Fibroblast of lung (primary cell): ENCODE data around the gene PPFIBP1. TPM values are rescaled to one million over a fixed set of nuclear protein-coding genes. Genes with fewer than 3 reads are reported as not detected.

Experiments used
- DNase-seq, 2 donors: peaks; one replicate each; pipeline versions ENCODE4 v3.0.0 to v3.0.0-alpha.2; 2010; ENCODE audit warnings: low read depth in 2 of 2
- H2AFZ ChIP-seq: 2 replicates; pipeline ENCODE4 v1.5.1; 2012; ENCODE audit warnings: low read length, control low read depth, inconsistent platforms
- H3K27ac ChIP-seq: 2 replicates; pipeline ENCODE4 v1.5.1; 2011; ENCODE audit warnings: low read length, control low read depth; ENCODE audit not compliant: insufficient read depth
- H3K27me3 ChIP-seq: 2 replicates; pipeline ENCODE4 v1.5.1; 2011; ENCODE audit warnings: mild to moderate bottlenecking, low read length; ENCODE audit not compliant: control insufficient read depth, insufficient read depth
- H3K36me3 ChIP-seq: 2 replicates; pipeline ENCODE4 v1.5.1; 2011; ENCODE audit warnings: low read length; ENCODE audit not compliant: control insufficient read depth, insufficient read depth
- H3K4me1 ChIP-seq: 2 replicates; pipeline ENCODE4 v1.5.1; 2011; ENCODE audit warnings: low read length; ENCODE audit not compliant: control insufficient read depth, insufficient read depth; ENCODE audit errors: extremely low read depth
- H3K4me2 ChIP-seq: 2 replicates; pipeline ENCODE4 v1.5.1; 2011; ENCODE audit warnings: low read length, control low read depth; ENCODE audit not compliant: insufficient read depth; ENCODE audit errors: extremely low read depth
- H3K4me3 ChIP-seq, 4 experiments: fragments of 200-600 bp in 1 of 4; sonication (generic) in 1 of 4; replicated peaks in 1 of 4; 2 replicates each; pipeline ENCODE4 v1.5.1; 2011 to 2016; ENCODE audit warnings: low read length in 4 of 4, low read depth in 3 of 4, mild to moderate bottlenecking in 3 of 4, control low read depth in 2 of 4, inconsistent platforms in 1 of 4, mixed read lengths in 1 of 4; ENCODE audit not compliant: insufficient read depth in 1 of 4; ENCODE audit errors: control extremely low read depth in 1 of 4
- H3K79me2 ChIP-seq: 2 replicates; pipeline ENCODE4 v1.5.1; 2012; ENCODE audit warnings: mild to moderate bottlenecking, low read length, inconsistent platforms; ENCODE audit not compliant: control insufficient read depth, insufficient read depth
- H3K9ac ChIP-seq: 2 replicates; pipeline ENCODE4 v1.5.1; 2011; ENCODE audit warnings: mild to moderate bottlenecking, low read length, control low read depth; ENCODE audit not compliant: insufficient read depth
- H3K9me3 ChIP-seq: 2 replicates; pipeline ENCODE4 v1.5.1; 2012; ENCODE audit warnings: low read depth, low read length; ENCODE audit not compliant: control insufficient read depth, insufficient read depth
- H4K20me1 ChIP-seq: 2 replicates; pipeline ENCODE4 v1.5.1; 2011; ENCODE audit warnings: low read length; ENCODE audit not compliant: control insufficient read depth, insufficient read depth; ENCODE audit errors: extremely low read depth
- CTCF ChIP-seq, 2 donors: IDR thresholded peaks in 1 of 2; conservative IDR thresholded peaks in 1 of 2; 1 replicate in 1 of 2; 2 replicates in 1 of 2; pipeline ENCODE4 v1.5.1; 2011 to 2012; ENCODE audit warnings: low read length in 2 of 2, control low read depth in 1 of 2, inconsistent platforms in 1 of 2, low read depth in 1 of 2, mild to moderate bottlenecking in 1 of 2
- EZH2 ChIP-seq: IDR thresholded peaks from 2 replicates; pipeline ENCODE4 v1.5.1; 2012; ENCODE audit warnings: low read length, control low read depth, mild to moderate bottlenecking; ENCODE audit errors: missing control alignments
- polyA plus RNA-seq, 2 donors: library from polyadenylated mRNA; depleted of rRNA in 1 of 2; stranded (reverse) in 1 of 2; unstranded in 1 of 2; fragments of >200 nt; gene quantifications; 2 replicates each; pipeline ENCODE4 v1.2.1, GENCODE V29; 2011 to 2012; ENCODE audit warnings: missing spikeins in 1 of 2
- total RNA-seq: library from RNA; depleted of rRNA; stranded (reverse); fragments of >200 nt; gene quantifications from 2 replicates; pipeline ENCODE4 v1.2.1, GENCODE V29; 2014

The PPFIBP1 gene
- total and polyA plus RNA-seq, 2 donors (not counting 1 experiment from before 2014, with no cell fraction given), result 65.1 to 93.0 TPM

- peaks cover 50% of the 10 kb centered on the region for H3K79me2 ChIP-seq
- H2AFZ ChIP-seq, result no peak overlapping the region
These were observed 459 bp downstream of the PPFIBP1 start for GRCh38 chr12:27524494-27524835.

GRCh38 chr12:27524839-27525753 is 1.1 kb downstream of the PPFIBP1 start:
- Histone ChIP-seq H3K27me3 (no peaks in the 10 kb centered on the region), H3K4me1 (peaks cover 6% of the 10 kb centered on the region), H3K36me3 (no peaks in the 10 kb centered on the region), H3K4me2 (peak overlapping the region; percentile 86), H4K20me1 (no peaks in the 10 kb centered on the region), H3K9ac (peak overlapping the region; percentile 79), H3K79me2 (peaks cover 56% of the 10 kb centered on the region), H3K4me3 (peak overlapping the region; percentile 82 to 93 (median 84)), H3K9me3 (no peaks in the 10 kb centered on the region), H3K27ac (peak overlapping the region; percentile 89), H2AFZ (no peak overlapping the region)
- DNase-seq, result peak; percentile 73 to 85
- TF ChIP-seq CTCF (conservative IDR thresholded peaks at IDR 0.05 in 1 of 2, IDR thresholded peaks at IDR 0.05 in 1 of 2; ENCODE audit: low read depth in 1 of 2, low read length in 2 of 2) (peak in 1 of 2 donors; percentile 4), EZH2 (no peak)

More at GRCh38 chr12:27524494-27524835, 459 bp downstream of the PPFIBP1 start:
- DNase-seq, result no peak
- H3K27me3 ChIP-seq, result no peaks in the 10 kb centered on the region
- peaks cover 6% of the 10 kb centered on the region for H3K4me1 ChIP-seq
- H3K36me3 ChIP-seq, result no peaks in the 10 kb centered on the region
- peak overlapping the region; percentile 89 for H3K27ac ChIP-seq
- peak overlapping the region; percentile 82 to 93 (median 84) for H3K4me3 ChIP-seq
- H3K9ac ChIP-seq, result peak overlapping the region; percentile 79
- no peaks in the 10 kb centered on the region for H3K9me3 ChIP-seq
- H4K20me1 ChIP-seq, result no peaks in the 10 kb centered on the region
- peak overlapping the region; percentile 86 for H3K4me2 ChIP-seq
- TF ChIP-seq EZH2, result no peak
- TF ChIP-seq CTCF (conservative IDR thresholded peaks at IDR 0.05 in 1 of 2, IDR thresholded peaks at IDR 0.05 in 1 of 2; ENCODE audit: low read depth in 1 of 2, low read length in 2 of 2), result no peak

DNA sequence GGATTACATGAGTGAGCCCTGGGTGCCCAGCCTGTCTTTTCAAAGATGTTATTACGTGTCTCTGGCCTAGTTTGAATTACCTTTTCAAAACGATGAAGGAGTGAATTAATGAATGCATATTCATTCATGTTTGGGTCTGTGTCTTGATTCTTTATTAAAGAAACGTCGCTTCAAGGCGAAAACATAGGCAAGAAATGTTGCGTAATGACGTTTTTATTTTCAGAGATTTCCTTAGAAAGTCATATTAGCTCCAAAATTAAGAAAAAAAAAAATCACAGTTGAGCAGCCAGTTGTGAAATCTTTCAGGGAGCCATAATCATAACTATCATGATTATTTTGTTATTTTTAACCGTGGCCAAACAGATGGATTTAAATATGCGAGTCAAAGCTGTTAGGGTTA is 3.5 kb downstream of the PPFIBP1 start:
- Histone ChIP-seq H3K27ac (no peak overlapping the region), H3K4me1 (peaks cover 2% of the 10 kb centered on the region), H3K4me3 (no peak overlapping the region), H3K4me2 (no peak overlapping the region), H2AFZ (no peak overlapping the region), H3K9me3 (no peaks in the 10 kb centered on the region), H3K79me2 (peaks cover 78% of the 10 kb centered on the region), H3K36me3 (no peaks in the 10 kb centered on the region), H3K9ac (no peak overlapping the region), H4K20me1 (no peaks in the 10 kb centered on the region), H3K27me3 (no peaks in the 10 kb centered on the region)
- TF ChIP-seq CTCF (conservative IDR thresholded peaks at IDR 0.05 in 1 of 2, IDR thresholded peaks at IDR 0.05 in 1 of 2; ENCODE audit: low read depth in 1 of 2, low read length in 2 of 2), result no peak
- TF ChIP-seq EZH2, result no peak
- DNase-seq, result no peak
